Neutrophil (primary cell): ENCODE measurements around the gene TIPARP.
"Not testable (repeated sequence)": the region's sequence is repeated elsewhere in the genome, so short reads cannot be mapped to it uniquely, and the experiment has no call there.

Source experiments
- H3K27ac ChIP-seq: fragments of 200-600 bp; sonication (generic); 2 replicates; pipeline ENCODE4 v1.5.1; 2016; ENCODE audit warnings: mild to moderate bottlenecking, moderate library complexity
- H3K27me3 ChIP-seq: fragments of 200-600 bp; sonication (generic); 2 replicates; pipeline ENCODE4 v1.6.0; 2016; ENCODE audit warnings: mild to moderate bottlenecking
- H3K36me3 ChIP-seq: fragments of 200-600 bp; sonication (generic); 2 replicates; pipeline ENCODE4 v1.5.1; 2017
- H3K4me1 ChIP-seq, 2 experiments: fragments of 200-600 bp in 1 of 2; sonication (generic) in 1 of 2; 1 replicate in 1 of 2; 2 replicates in 1 of 2; pipeline versions ENCODE4 v1.5.1 to v1.6.1; 2013 to 2016; ENCODE audit warnings: low read depth in 1 of 2, low read length in 1 of 2, mild to moderate bottlenecking in 1 of 2, moderate library complexity in 1 of 2; ENCODE audit not compliant: control insufficient read depth in 1 of 2, insufficient read depth in 1 of 2
- H3K4me3 ChIP-seq, 2 experiments: fragments of 200-600 bp in 1 of 2; sonication (generic) in 1 of 2; 1 replicate in 1 of 2; 2 replicates in 1 of 2; pipeline ENCODE4 v1.5.1; 2013 to 2016; ENCODE audit warnings: low read depth in 1 of 2, low read length in 1 of 2, mild to moderate bottlenecking in 1 of 2, moderate library complexity in 1 of 2
- H3K9me3 ChIP-seq: fragments of 200-600 bp; sonication (generic); 2 replicates; pipeline ENCODE4 v1.5.1; 2016
- TF ChIP-seq, protein P1 (sequence below): fragments of 200-600 bp; sonication (generic); IDR thresholded peaks from 2 replicates; pipeline ENCODE4 v1.5.1; 2016; ENCODE audit warnings: antibody characterized with exemption

TIPARP gene

DNA sequence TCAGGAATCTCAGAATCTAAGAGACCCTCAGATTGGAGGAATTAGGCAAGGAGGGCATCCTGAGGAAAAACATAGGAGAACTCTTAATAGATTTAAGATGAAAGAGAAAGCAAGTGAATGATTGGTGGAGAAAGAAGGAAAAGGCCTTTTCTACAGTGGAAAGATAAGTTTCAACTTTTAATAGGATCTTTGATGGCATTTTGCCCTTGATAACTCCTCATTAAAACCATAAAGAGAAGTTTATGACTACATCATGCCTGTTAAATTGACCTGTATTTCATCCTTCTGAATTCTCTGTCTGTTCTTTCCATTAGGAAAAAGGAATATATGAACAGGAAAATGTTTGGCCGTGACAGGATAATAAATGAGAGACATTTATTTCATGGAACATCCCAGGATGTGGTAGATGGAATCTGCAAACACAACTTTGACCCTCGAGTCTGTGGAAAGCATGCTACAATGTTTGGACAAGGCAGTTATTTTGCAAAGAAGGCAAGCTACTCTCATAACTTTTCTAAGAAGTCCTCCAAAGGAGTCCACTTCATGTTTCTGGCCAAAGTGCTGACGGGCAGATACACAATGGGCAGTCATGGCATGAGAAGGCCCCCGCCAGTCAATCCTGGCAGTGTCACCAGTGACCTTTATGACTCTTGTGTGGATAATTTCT lies 30.1 kb downstream of the TIPARP start:
- Histone ChIP-seq H3K4me1 (peaks cover 45 to 55% of the 10 kb centered on the region in 2 experiments), H3K27me3 (no peaks in the 10 kb centered on the region), H3K27ac (peak overlapping the region; percentile 87), H3K36me3 (peaks cover 6% of the 10 kb centered on the region), H3K4me3 (no peak overlapping the region), H3K9me3 (no peaks in the 10 kb centered on the region)
- TF ChIP-seq, protein P1, sequence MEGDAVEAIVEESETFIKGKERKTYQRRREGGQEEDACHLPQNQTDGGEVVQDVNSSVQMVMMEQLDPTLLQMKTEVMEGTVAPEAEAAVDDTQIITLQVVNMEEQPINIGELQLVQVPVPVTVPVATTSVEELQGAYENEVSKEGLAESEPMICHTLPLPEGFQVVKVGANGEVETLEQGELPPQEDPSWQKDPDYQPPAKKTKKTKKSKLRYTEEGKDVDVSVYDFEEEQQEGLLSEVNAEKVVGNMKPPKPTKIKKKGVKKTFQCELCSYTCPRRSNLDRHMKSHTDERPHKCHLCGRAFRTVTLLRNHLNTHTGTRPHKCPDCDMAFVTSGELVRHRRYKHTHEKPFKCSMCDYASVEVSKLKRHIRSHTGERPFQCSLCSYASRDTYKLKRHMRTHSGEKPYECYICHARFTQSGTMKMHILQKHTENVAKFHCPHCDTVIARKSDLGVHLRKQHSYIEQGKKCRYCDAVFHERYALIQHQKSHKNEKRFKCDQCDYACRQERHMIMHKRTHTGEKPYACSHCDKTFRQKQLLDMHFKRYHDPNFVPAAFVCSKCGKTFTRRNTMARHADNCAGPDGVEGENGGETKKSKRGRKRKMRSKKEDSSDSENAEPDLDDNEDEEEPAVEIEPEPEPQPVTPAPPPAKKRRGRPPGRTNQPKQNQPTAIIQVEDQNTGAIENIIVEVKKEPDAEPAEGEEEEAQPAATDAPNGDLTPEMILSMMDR, result no peak

DNA sequence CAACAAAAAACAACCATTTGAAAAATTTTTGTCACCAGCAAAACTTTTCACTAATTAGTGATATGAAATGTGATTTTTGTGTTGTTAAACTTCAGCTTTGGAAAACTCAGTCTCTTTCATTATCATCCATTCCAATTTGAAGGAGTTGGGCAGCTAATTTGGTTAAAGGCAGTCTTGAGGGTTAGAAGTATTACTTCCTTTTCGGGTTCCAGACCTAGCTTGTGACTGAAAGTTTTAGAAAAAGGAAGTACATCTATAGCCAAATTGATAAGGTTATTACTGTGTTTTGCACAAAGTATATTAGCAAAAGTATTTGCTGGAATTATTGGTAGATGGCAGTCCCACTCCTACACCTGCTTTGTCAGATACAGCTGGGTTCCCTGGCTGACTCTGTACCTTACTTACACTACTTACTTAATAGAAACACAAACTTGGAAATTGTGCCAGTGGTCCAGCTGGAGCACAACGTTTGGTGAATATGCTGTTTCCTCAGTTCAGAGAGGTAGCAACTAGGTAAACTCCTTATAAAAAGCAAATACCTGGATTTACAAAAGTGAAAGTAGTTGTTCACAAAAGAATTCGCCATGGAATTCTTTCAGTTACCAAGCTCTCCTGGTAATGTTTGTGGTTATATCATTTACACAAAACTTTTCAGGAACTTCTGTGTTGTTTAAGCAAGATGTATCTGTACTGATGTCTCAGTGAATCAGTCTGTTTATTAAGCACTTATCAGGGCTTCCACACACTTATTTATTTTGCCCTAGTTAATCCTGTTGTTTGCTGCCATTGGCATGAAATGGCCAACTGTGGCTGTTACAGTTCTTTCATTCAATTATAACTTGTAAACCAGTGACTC lies 31.6 kb downstream of the TIPARP start:
- Histone ChIP-seq H3K27me3 (no peaks in the 10 kb centered on the region), H3K9me3 (no peaks in the 10 kb centered on the region), H3K4me3 (peak overlapping the region in 1 of 2 experiments; percentile 33), H3K4me1 (peaks cover 45 to 53% of the 10 kb centered on the region in 2 experiments), H3K27ac (peak overlapping the region; percentile 87), H3K36me3 (peaks cover 6% of the 10 kb centered on the region)
- TF ChIP-seq, protein P1, result no peak

DNA sequence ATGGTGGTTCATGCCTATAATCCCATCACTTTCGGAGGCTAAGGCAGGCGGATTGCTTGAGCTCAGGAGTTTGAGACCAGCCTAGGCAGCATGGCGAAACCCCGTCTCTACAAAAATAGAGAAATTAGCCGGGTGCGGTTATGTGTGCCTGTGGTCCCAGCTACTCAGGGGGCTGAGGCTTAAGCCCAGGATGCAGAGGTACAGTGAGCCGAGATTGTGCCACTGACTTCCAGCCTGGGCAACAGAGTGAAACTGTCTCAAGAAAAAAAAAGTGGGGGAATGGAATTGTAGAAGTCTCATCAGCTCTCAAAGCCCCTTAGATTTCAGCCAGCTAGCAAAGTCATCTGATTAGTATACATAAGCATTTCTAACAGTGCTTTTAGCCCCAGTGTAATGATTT lies 33.2 kb downstream of the TIPARP start:
- no peak overlapping the region for H3K4me3 ChIP-seq
- no peak overlapping the region for H3K27ac ChIP-seq
- H3K9me3 ChIP-seq, result no peaks in the 10 kb centered on the region
- H3K27me3 ChIP-seq, result no peaks in the 10 kb centered on the region
- peaks cover 31 to 40% of the 10 kb centered on the region in 2 experiments for H3K4me1 ChIP-seq
- TF ChIP-seq, protein P1, result no peak
- peaks cover 6% of the 10 kb centered on the region for H3K36me3 ChIP-seq

DNA sequence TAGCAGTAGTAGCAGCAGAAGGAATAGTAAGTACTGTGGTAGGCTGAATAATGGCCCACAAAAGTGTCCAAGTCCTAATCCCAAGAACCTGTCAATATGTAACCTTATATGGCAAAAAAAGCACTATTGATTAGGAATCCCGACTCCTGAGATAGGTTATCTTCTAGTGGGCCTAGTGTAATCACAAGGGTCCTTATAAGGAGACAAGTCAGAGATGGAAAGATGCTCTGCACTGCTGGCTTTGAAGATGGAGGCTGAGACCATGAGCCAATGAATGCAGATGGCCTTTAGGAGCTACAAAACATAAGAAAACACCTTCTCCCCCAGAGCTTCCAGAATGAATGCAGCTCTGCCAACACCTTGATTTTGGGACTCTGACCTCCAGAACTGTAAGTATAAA lies 36.0 kb downstream of the TIPARP start:
- H3K4me3 ChIP-seq, result no peak overlapping the region
- no peaks in the 10 kb centered on the region for H3K36me3 ChIP-seq
- H3K4me1 ChIP-seq, result peaks cover 14 to 20% of the 10 kb centered on the region in 2 experiments
- no peaks in the 10 kb centered on the region for H3K27me3 ChIP-seq
- no peaks in the 10 kb centered on the region for H3K9me3 ChIP-seq
- TF ChIP-seq, protein P1, result no peak
- no peak overlapping the region for H3K27ac ChIP-seq

DNA sequence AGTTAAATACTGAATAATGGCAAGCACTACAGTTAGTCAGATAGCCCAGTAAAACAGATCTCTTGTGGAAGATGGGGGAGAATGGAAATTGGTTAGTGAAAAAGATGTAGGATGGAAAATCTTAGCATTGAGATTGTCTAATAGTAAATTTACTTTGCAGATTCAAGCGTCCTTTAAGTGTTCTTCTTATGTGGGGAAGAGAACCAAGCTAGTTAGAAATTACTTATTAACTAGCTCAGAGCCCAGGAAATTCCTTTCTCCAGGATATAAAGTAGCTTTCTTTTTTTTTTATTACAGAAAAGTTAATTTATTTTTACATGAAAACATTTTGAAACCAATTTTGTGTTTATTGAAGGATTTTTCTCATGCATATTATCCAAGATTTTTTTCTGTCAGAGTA lies 36.7 kb downstream of the TIPARP start:
- TF ChIP-seq, protein P1, result no peak
- Histone ChIP-seq H3K27me3 (no peaks in the 10 kb centered on the region), H3K9me3 (no peaks in the 10 kb centered on the region), H3K4me1 (peaks cover 8 to 13% of the 10 kb centered on the region in 2 experiments), H3K36me3 (no peaks in the 10 kb centered on the region), H3K27ac (no peak overlapping the region), H3K4me3 (no peak overlapping the region)

DNA sequence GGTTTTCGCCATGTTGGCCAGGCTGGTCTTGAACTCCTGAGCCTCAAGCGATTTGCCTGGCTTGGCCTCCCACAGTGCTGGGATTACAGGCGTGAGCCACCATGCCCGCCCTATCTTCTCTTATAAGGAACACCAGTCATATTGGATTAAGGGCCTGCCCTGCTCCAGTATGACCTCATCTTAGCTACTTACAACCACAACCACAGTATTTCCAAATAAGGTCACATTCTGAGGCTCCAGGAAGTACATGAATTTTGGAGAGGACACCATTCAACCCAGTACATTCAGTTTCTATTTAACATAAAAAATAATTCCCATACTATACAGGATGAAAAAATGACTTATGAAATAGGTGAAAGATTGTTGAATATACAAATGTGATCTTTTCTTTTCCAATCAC lies 37.6 kb downstream of the TIPARP start:
- not testable (repeated sequence) for H3K36me3 ChIP-seq, H3K4me3 ChIP-seq, H3K27ac ChIP-seq, H3K27me3 ChIP-seq, H3K9me3 ChIP-seq, H3K4me1 ChIP-seq
